NCI-H2081 (cell line): ENCODE measurements around the gene DDX20.
"Not testable (repeated sequence)": the region's sequence is repeated elsewhere in the genome, so short reads cannot be mapped to it uniquely, and the experiment has no call there.

Source experiments
- DNase-seq, 2 experiments: peaks; one replicate each; lab custom pipeline; 2025; lab: John Stamatoyannopoulos, UW

The DDX20 gene

DNA sequence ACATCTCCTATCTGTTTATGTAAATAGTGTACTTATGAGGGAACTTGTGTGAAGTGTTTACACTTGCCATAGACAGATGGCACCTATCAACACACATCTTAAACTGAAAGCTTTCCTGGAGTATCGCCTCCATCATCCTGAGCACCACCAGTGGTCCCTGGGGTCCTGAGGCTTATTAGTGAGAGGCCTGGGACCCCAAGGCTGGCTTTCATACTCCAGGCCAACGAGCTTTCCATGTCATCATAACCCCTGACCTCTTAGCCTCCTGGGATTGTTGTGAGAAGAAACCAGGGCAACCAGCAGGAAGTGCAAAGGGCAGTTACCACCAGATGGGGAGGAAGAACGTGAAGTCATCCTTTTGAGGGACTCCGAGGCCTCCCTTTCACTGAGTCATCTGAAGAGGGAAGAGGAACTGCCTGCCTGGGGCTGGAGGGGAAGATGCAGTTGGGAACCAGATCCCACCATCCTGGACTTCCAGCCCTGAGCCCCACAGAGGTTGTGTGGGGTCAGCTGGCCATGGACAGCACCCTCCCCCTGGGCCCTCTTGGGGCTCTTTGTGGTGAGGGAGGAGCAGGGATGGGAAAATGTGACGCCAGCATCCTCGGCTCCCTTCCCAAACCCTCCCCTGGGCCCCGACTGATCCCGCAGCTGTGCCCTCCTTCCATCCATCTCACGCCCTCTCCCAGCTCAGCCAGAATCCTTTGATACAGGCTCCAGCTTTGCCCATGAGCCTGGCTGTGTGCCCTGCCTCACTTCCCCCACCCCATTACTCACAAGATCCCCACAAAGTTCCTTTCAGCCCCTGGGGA lies 22.3 kb upstream of the DDX20 start:
- no peak for DNase-seq

GRCh38 chr1:111733992-111734341 lies 21.7 kb upstream of the DDX20 start:
- DNase-seq = no peak

DNA sequence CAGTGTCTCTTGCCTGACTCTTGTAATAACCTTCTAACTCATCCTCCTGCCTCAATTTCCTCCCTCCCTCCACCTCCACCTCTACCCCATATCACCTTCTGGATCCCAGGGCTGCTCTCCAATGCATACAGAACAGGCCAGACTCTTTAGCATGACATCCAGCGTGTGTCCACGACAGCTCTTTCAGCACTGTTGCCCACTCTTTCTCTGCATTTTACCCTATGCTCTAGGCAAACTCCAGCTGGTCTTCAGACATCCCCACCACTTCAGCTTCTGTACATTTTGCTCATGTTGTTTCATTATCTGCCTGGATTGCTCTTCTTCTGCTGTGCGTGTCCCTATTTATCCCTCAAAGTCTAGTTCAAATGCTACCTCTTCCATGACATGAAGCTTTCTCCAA lies 21.3 kb upstream of the DDX20 start:
- DNase-seq = no peak

DNA sequence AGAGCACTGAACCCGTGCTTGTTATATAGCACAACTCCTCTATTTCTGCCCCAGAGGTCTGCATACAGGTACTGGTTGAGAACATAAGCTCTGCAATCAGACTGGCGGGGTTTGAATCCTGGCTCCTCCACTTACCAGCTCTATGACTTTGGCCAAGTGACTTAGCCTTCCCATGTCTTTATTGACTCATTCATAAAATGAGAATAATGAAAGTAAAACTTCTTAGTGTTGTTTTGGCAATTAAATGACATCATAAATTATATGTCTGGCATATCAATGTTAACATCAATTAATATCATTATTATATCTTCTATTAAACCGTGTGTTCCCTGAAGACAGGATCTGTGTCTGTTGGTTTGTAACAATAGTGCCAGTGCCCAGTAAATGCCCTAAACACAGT lies 20.8 kb upstream of the DDX20 start:
- DNase-seq = no peak

DNA sequence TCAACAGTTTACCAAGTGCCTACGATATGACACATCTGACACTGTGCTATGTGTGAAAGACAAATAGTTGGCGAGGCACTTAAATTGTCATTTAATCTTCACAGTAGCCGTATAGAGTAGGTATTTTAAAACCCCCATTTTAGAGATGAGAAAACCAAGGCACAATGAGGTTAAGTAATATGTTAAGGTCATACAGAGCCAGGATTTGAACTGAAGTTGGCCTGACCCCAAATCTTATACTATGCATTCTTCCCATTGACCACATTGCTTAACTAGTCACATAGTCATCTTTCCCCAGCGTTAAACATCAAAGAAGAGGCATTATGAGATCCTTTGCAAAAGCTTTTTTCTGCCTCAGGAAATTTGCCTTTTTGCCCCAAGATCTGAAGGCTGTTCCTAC lies 20.4 kb upstream of the DDX20 start:
- DNase-seq = no peak

GRCh38 chr1:111735858-111736544 lies 19.7 kb upstream of the DDX20 start:
- peak; percentile 29 to 53 for DNase-seq

- DNase-seq = peak; percentile 41 to 81
Observed at GRCh38 chr1:111736548-111737215, 19.0 kb upstream of the DDX20 start.

DNA sequence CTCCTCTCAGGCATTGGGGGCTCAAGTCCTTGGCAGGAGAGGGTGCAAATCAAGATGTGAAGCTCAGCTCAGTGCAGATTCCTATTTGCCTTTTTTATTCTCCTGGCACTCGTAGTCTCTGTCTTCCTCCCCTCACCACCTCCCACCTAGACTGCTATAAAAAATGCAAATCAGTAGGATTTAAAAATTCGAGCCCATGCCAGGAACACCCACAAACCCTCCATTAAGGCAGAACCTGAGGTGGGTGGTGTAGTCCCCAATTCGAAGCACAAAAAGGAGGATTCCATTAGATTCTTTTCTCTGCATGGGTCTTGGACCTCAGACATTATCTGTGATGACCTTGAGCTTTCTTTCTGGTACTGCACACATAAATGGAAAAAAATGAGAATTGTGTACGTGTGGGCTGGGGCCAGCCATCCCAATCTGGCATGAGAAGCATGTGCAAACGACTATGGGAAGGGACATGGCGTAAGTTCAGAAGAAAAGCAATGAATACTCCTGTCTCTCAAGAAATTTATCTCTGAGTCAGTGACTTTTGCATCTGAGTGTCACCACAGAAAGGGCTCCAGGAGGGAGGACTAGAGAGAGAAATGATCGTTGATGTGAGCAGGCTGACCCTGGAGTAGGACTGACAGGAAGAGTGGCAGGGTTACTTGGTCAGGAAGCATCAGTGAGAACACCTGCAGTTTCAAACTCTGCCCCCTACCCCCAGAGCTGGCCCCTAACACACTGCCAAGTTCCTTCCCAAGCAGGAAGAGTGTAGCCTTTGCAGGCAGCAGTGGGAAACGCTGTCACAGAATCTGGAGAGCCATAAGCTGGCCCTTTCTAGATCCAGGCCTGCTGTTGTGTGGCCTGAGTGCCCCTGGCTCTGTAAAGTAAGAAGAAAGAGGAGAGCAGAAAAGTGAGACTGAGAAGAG lies 18.2 kb upstream of the DDX20 start:
- DNase-seq = no peak

DNA sequence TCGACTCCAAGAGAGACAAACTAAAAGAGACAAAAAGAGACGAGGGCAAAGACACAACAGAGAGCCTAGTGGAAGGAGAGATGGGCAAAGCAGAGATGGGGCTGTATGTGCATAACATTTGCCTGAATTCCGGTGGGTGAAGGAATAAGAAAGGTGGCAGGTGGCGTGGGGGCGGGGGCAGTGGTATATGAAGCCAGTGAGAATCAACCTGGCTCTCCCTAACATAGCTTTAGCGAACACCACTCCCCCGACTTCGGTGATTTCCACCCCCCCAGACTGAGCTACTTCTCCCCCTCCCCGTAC lies 17.6 kb upstream of the DDX20 start:
- no peak for DNase-seq

- peak; percentile 65 to 82 for DNase-seq
Observed at GRCh38 chr1:111738436-111739193, 17.1 kb upstream of the DDX20 start.

- DNase-seq = peak; percentile 88 to 92
Observed at GRCh38 chr1:111739194-111739924, 16.3 kb upstream of the DDX20 start, which contains the start of gene INKA2. INKA2 (minus strand) TSS chr1:111739395; CDS start chr1:111739242, 153 bp downstream.

DNA sequence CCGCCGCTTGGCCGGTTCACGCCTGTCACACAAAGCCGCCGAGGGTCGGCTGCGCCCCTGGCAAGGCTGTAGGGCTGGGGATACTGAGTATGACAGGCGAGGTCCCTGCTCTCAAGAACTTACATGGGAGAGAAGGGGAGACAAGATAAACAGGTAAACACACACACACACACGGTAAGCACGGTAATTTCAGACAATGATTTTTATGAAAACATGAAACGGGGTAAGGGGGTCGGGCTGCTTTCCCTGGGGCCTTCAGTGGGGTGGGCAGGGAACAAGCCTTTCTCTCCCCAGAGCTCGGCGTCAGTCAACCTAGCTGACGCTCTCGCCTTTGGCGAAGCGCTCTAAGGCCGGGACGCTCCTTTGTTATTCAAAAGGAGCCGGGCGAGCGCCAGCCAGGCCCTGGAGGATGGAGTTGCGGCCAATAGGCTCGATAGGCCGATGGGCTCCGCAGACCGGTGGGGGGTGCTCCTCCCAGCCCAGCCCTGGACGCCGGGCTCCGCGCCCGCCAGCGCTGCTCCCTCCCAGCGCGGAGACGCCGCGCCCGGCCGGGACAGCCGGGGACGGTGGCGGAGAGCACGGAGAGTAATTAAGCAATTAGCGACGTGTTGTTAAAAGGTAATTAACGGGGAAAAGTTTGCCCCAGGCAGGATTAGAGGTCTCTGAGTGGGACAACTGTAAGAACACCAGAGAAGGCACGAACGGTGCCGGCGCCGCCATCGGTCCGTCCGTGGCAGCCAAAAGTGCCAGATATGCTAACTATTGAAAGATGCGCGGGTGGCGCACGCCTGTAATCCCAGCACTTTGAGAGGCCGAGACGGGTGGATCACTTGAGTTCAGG lies 15.6 kb upstream of the DDX20 start:
- peak; percentile 26 to 64 for DNase-seq

- not testable (repeated sequence) for DNase-seq
Observed at GRCh38 chr1:111742292-111742691, 13.4 kb upstream of the DDX20 start.

- no peak for DNase-seq
Observed at GRCh38 chr1:111742938-111743549, 12.7 kb upstream of the DDX20 start.

GRCh38 chr1:111743679-111744101 lies 12.0 kb upstream of the DDX20 start:
- DNase-seq = no peak

- DNase-seq = no peak
Observed at GRCh38 chr1:111745675-111746613, 9.8 kb upstream of the DDX20 start.

GRCh38 chr1:111746614-111746999 lies 9.1 kb upstream of the DDX20 start:
- no peak for DNase-seq

DNA sequence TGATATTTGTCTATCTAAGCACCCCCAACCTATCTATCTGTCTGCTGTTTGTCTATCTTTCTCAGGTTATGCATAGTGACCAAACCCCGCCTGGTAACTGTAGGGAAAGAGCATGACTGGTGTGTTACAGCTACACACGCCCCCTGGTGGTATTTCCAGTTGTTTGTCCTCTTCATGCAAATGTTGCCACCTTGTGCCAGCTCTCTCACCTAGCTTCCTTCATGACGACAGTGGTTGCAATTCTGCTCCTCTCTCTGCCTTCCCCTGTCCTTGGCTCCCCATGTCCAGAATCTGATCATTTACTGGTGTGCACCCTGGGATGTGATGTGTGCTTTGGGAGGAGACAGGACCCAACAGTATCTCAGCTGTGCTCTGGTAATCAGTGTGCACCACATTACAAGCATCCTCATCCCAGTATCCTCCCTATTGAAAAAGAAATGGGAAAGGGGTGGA lies 8.4 kb upstream of the DDX20 start:
- peak; percentile 21 to 38 for DNase-seq
